Astrocyte of the spinal cord (primary cell): ENCODE results near the gene SLC5A4.

Source experiments
- DNase-seq: peaks from one replicate; pipeline ENCODE4 v3.0.0; 2011; ENCODE audit warnings: low read depth, low spot score
- H3K4me3 ChIP-seq: 2 replicates; pipeline ENCODE4 v1.5.1; 2011; ENCODE audit warnings: low read depth, mild to moderate bottlenecking, low read length, moderate library complexity
- in situ Hi-C: cut with HindIII; loops from 2 replicates; pipeline ENCODE4 v1.10.0; 2017; ENCODE audit warnings: low sequenced_read_pairs
- TF ChIP-seq, protein P1 (sequence below): IDR thresholded peaks from 2 replicates; pipeline ENCODE4 v1.5.1; 2012; ENCODE audit warnings: low read depth, mild to moderate bottlenecking, low read length, inconsistent platforms

The SLC5A4 gene

GRCh38 chr22:32218470-32218869 is 36.7 kb downstream of the SLC5A4 start:
- in situ Hi-C loops = no loop called here

DNA sequence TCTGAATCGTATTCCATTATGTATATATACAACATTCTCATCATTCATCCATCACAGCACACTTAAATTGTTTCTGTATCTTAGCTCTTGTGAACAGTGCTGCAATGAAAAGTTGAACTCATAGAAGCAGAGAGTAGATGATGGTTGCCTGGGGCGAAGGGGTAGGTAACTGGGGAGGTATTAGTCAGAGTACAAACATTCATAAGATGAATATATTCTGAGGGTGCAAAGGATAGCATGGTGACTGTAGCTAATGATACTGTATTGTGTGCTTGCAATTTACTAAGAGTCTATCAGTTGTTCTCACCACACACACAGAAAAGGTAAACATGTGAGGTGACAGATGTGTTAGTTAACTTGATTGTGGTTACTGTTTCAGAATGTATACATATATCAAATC is 37.7 kb downstream of the SLC5A4 start:
- TF ChIP-seq, protein P1, sequence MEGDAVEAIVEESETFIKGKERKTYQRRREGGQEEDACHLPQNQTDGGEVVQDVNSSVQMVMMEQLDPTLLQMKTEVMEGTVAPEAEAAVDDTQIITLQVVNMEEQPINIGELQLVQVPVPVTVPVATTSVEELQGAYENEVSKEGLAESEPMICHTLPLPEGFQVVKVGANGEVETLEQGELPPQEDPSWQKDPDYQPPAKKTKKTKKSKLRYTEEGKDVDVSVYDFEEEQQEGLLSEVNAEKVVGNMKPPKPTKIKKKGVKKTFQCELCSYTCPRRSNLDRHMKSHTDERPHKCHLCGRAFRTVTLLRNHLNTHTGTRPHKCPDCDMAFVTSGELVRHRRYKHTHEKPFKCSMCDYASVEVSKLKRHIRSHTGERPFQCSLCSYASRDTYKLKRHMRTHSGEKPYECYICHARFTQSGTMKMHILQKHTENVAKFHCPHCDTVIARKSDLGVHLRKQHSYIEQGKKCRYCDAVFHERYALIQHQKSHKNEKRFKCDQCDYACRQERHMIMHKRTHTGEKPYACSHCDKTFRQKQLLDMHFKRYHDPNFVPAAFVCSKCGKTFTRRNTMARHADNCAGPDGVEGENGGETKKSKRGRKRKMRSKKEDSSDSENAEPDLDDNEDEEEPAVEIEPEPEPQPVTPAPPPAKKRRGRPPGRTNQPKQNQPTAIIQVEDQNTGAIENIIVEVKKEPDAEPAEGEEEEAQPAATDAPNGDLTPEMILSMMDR = no peak

More at GRCh38 chr22:32218470-32218869, 36.7 kb downstream of the SLC5A4 start:
- DNase-seq = no peak
- H3K4me3 ChIP-seq = no peak overlapping the region
- TF ChIP-seq, protein P1 = no peak

GRCh38 chr22:32216911-32217310 is 38.2 kb downstream of the SLC5A4 start:
- no peak overlapping the region for H3K4me3 ChIP-seq
- in situ Hi-C loops = no loop called here
- TF ChIP-seq, protein P1 = no peak
- DNase-seq = no peak

More for the DNA sequence above, 37.7 kb downstream of the SLC5A4 start:
- in situ Hi-C loops = no loop called here
- no peak overlapping the region for H3K4me3 ChIP-seq
- no peak for DNase-seq

GRCh38 chr22:32211011-32211410 is 44.1 kb downstream of the SLC5A4 start:
- no peak overlapping the region for H3K4me3 ChIP-seq
- in situ Hi-C loops = no loop called here
- DNase-seq = no peak
- TF ChIP-seq, protein P1 = no peak

DNA sequence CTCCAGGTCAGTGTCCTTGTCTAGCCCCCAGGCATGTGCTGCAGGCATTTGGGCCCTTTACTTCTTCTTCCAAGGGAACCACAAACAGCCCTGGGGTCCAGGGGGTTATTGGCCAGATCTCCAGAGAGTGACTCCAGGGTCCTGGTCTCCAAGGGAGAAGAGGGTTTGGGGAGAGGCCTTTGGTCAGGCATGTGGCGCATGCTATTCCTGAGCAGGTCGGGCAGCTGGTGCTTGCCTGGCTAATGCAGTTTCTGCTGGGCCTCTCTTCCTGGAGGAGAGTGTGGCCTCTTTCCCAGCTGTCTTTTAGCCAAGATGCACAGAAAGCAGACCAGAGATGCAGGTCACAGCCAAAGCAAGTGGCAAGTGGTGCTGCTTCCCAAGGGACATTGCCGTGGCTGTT is 46.5 kb downstream of the SLC5A4 start:
- TF ChIP-seq, protein P1 = no peak
- in situ Hi-C loops = no loop called here
- no peak for DNase-seq
- no peak overlapping the region for H3K4me3 ChIP-seq

- in situ Hi-C loops = no loop called here
- no peak for DNase-seq
- TF ChIP-seq, protein P1 = no peak
- H3K4me3 ChIP-seq = no peak overlapping the region
Observed at GRCh38 chr22:32207971-32208480, 47.1 kb downstream of the SLC5A4 start.
